GM19372 (cell line): ENCODE data around the gene SND1.
"Not testable (repeated sequence)": the region's sequence is repeated elsewhere in the genome, so short reads cannot be mapped to it uniquely, and the experiment has no call there.

Experiments used
- ATAC-seq: cut with Tn5 transposase; IDR thresholded peaks from one replicate; pipeline ENCODE4 v1.9.1; 2021; ENCODE audit warnings: mild to moderate bottlenecking, low read depth, moderate library complexity; ENCODE audit not compliant: unreplicated experiment

The SND1 gene

GRCh38 chr7:128100949-128101713 lies 449.1 kb downstream of the SND1 start:
- ATAC-seq = no peak

- ATAC-seq = no peak
These were observed 450.7 kb downstream of the SND1 start for GRCh38 chr7:128102490-128103291.

GRCh38 chr7:128103498-128104107 lies 451.6 kb downstream of the SND1 start:
- no peak for ATAC-seq

- ATAC-seq = no peak
These were observed 452.2 kb downstream of the SND1 start for GRCh38 chr7:128104108-128104742.

- no peak for ATAC-seq
These were observed 453.4 kb downstream of the SND1 start for GRCh38 chr7:128105228-128106022.

- ATAC-seq = no peak
These were observed 454.8 kb downstream of the SND1 start for GRCh38 chr7:128106821-128107220.

GRCh38 chr7:128107516-128107915 lies 455.5 kb downstream of the SND1 start:
- not testable (repeated sequence) for ATAC-seq

GRCh38 chr7:128108129-128108528 lies 456.1 kb downstream of the SND1 start:
- no peak for ATAC-seq

GRCh38 chr7:128108641-128109423 lies 456.8 kb downstream of the SND1 start:
- peak; percentile 90 for ATAC-seq

- not testable (repeated sequence) for ATAC-seq
These were observed 457.5 kb downstream of the SND1 start for GRCh38 chr7:128109424-128109969.

- no peak for ATAC-seq
These were observed 458.8 kb downstream of the SND1 start for GRCh38 chr7:128110641-128111364.

GRCh38 chr7:128112018-128112780 lies 460.2 kb downstream of the SND1 start:
- no peak for ATAC-seq

- ATAC-seq = no peak
These were observed 460.8 kb downstream of the SND1 start for GRCh38 chr7:128112781-128113221.

GRCh38 chr7:128113839-128114238 lies 461.8 kb downstream of the SND1 start:
- no peak for ATAC-seq

GRCh38 chr7:128114806-128115205 lies 462.8 kb downstream of the SND1 start:
- ATAC-seq = no peak

- ATAC-seq = no peak
These were observed 463.4 kb downstream of the SND1 start for GRCh38 chr7:128115336-128115820.
